Activated T-helper 1 cell treated with anti-CD3 and anti-CD28 coated beads, Interleukin-12 subunit alpha, Interleukin-12 subunit beta, Interleukin-2, Interleukin-4 antibody, amounts not matched to agents 30 ng/mL and 10 ng/mL and 1 ng/mL, durations not matched to agents 14 hours and 24 hours and 36 hours (primary cell): ENCODE measurements around the gene HOXD8. TPM values are rescaled to one million over a fixed set of nuclear protein-coding genes. Genes with fewer than 3 reads are reported as not detected.

ENCODE experiments used
- DNase-seq: peaks from one replicate; pipeline ENCODE4 v3.0.0; 2021; ENCODE audit warnings: low spot score
- H3K27ac Mint-ChIP-seq: one replicate; pipeline ENCODE4 v1.8.0; 2021; ENCODE audit warnings: mild to moderate bottlenecking, mixed read lengths
- H3K27me3 Mint-ChIP-seq: one replicate; pipeline ENCODE4 v1.8.0; 2022; ENCODE audit warnings: mild to moderate bottlenecking, moderate library complexity, mixed read lengths; ENCODE audit not compliant: insufficient read depth
- H3K36me3 Mint-ChIP-seq: one replicate; pipeline ENCODE4 v1.8.0; 2021; ENCODE audit warnings: low read depth, mixed read lengths
- H3K4me1 Mint-ChIP-seq: one replicate; pipeline ENCODE4 v1.8.0; 2021; ENCODE audit warnings: low read depth, mixed read lengths
- H3K4me3 Mint-ChIP-seq: one replicate; pipeline ENCODE4 v1.8.0; 2021; ENCODE audit warnings: mild to moderate bottlenecking, moderate library complexity, mixed read lengths
- H3K9me3 Mint-ChIP-seq: one replicate; pipeline ENCODE4 v1.8.0; 2021; ENCODE audit warnings: mixed read lengths
- intact Hi-C: fragments of 100-400 bp; cut with micrococcal nuclease; formaldehyde crosslinking; loops from one replicate; pipeline ENCODE4 v1.15.1; 2024
- total RNA-seq: library from RNA; stranded (reverse); gene quantifications from 2 replicates; pipeline ENCODE4 v1.2.3, GENCODE V29; 2022

Gene HOXD8
- total RNA-seq, 1 donor from 2014 or later = not detected

DNA sequence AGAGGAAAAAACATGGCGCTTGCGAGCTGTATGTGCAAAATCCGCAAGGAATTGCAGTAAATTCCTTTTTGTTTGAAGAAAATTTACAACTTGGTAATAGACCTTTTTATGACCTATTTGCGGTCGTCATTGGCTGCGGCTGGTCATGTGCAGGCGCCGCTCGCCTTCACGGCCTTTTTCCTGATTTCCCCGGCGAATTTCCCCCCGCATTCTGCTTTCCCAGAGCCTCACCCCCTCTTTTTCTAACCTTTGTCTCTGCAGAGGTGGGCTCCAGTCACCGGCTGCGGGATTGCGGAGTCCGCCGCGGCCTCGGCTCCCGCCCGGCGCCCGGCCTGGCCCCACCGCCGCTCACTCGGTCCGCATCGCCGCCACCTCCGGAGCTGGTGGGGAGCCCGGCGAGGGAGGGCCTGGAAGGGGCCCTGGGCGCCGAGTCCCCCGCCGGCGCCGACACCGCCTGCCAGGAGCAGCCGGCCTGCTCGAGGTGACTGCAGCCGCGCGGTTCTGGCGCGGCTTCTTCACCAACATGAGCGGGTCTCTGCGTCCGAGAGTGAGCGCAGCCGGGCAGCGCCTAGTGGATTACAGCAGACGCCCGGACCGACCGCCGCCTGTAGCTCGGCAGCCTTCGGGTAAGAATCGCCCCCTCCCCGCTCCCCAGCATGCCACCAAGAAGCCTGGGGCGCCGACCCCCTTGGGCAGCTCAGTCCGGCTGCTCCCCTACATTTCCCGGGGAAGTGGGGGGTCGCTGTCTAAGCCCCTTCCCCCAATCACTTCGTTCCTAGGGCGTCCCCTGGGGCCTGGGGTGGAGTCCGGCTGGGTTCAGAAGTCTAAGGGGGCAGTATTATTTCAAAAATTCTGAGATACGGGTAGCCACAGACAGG, 7.1 kb downstream of the HOXD8 start:
- H3K4me1 Mint-ChIP-seq = peaks cover 18% of the 10 kb centered on the region
- peaks cover 2% of the 10 kb centered on the region for H3K36me3 Mint-ChIP-seq
- peak overlapping the region; percentile 12 for H3K27ac Mint-ChIP-seq
- no peaks in the 10 kb centered on the region for H3K9me3 Mint-ChIP-seq
- H3K27me3 Mint-ChIP-seq = peaks cover 83% of the 10 kb centered on the region
- intact Hi-C loops = loop anchor here (5.0 kb wide), 1 partner anchor 51 kb away; the partner anchor contains the start of gene HOXD1
- no peak overlapping the region for H3K4me3 Mint-ChIP-seq
- no peak for DNase-seq

DNA sequence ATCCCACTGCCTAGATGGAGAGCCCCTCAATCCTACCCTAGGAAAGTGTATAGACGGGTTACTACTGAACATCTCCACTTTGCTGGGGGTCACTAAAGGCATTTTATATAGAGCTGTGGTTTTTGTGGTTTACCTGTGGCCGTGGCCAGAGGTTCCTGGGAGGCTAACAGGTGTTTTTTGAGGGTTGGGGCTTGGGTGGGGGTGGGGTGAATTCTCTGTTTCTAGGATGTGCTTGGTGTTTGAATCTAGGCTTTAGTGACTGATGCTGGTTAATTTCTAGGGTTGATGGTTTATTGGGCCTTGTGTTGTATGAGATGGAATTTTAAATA, 7.7 kb downstream of the HOXD8 start:
- Mint-ChIP-seq H3K4me3 (no peak overlapping the region), H3K4me1 (peaks cover 15% of the 10 kb centered on the region), H3K27ac (no peak overlapping the region), H3K9me3 (no peaks in the 10 kb centered on the region), H3K36me3 (peaks cover 2% of the 10 kb centered on the region), H3K27me3 (peaks cover 80% of the 10 kb centered on the region)
- intact Hi-C loops = loop anchor here (5.0 kb wide), 1 partner anchor 50 kb away; the partner anchor contains the start of gene HOXD1
- DNase-seq = no peak

DNA sequence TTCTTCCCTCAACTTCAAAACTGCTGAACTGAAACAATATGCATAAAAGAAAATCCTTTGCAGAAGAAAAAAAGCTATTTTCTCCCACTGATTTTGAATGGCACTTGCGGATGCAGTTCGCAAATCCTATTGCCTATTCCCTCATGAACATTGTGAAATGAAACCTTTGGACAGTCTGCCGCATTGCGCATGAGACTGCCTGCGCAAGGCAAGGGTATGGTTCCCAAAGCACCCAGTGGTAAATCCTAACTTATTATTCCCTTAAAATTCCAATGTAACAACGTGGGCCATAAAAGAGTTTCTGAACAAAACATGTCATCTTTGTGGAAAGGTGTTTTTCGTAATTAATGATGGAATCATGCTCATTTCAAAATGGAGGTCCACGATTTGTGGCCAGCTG, 8.4 kb downstream of the HOXD8 start:
- H3K4me3 Mint-ChIP-seq = no peak overlapping the region
- peaks cover 11% of the 10 kb centered on the region for H3K4me1 Mint-ChIP-seq
- DNase-seq = no peak
- peaks cover 2% of the 10 kb centered on the region for H3K36me3 Mint-ChIP-seq
- peaks cover 76% of the 10 kb centered on the region for H3K27me3 Mint-ChIP-seq
- intact Hi-C loops = loop anchor here (5.0 kb wide), 1 partner anchor 49 kb away; the partner anchor contains the start of gene HOXD1
- H3K27ac Mint-ChIP-seq = no peak overlapping the region
- no peaks in the 10 kb centered on the region for H3K9me3 Mint-ChIP-seq

DNA sequence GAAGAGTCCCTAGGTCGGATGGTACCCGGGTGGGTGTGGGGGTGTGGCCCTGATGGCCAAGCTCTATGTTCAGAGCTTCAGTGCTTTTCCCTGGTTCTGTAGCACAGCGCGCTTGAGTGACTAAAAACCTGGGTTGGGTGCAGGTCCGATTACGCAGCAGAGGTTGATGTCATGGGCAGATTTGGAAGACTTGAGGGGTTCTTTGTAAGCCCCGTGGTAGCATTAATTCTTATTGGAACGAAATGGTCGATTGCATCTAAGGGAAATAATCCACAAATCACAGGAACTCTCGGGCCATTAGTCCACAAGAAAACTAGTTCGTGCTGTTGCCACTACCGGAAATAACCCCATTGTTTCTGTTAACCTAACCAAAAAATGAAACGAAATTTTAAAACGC, 9.0 kb downstream of the HOXD8 start:
- intact Hi-C loops = loop anchor here (5.0 kb wide), 1 partner anchor 49 kb away; the partner anchor contains the start of gene HOXD1
- no peak overlapping the region for H3K27ac Mint-ChIP-seq
- no peak for DNase-seq
- H3K9me3 Mint-ChIP-seq = no peaks in the 10 kb centered on the region
- H3K36me3 Mint-ChIP-seq = peaks cover 2% of the 10 kb centered on the region
- H3K4me3 Mint-ChIP-seq = no peak overlapping the region
- peaks cover 11% of the 10 kb centered on the region for H3K4me1 Mint-ChIP-seq
- peaks cover 70% of the 10 kb centered on the region for H3K27me3 Mint-ChIP-seq

DNA sequence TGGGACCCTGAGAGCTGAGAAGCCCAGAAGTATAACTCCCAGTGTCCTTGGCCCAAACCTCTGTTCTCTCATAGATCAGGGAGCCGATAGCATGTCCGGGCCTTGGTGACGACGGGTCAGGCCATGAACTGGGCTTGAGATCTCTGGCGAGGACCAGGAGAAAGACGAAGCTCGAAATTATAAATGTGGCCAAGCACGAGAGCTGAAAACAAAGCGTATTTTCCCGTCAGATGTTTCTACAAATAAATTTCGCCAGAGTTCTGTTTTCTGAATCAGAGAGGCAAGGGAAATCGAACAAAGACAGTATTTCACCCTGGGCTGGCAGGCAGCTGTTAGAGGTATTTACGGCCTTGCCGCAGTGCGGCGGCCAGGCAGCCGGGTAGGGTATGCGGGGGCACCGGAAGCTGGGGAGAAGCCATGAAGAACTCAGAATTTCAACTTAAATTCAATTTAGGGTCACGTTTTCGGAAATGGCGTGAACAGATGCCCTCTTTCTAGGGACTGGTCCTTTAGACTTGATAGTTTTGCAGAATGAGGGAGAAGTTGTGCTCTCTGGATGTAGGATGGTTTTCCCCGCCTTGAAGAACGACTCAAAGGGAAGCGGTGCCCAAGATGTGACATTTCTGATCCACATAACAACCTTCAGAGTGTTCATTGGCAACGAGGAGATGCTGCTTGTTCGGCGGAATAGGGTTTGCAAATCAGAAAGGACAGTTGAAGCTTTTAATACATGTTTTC, 9.6 kb downstream of the HOXD8 start:
- peaks cover 2% of the 10 kb centered on the region for H3K36me3 Mint-ChIP-seq
- no peaks in the 10 kb centered on the region for H3K9me3 Mint-ChIP-seq
- no peak overlapping the region for H3K4me3 Mint-ChIP-seq
- peak overlapping the region; percentile 65 for H3K27ac Mint-ChIP-seq
- peaks cover 69% of the 10 kb centered on the region for H3K27me3 Mint-ChIP-seq
- DNase-seq = no peak
- peaks cover 11% of the 10 kb centered on the region for H3K4me1 Mint-ChIP-seq
- intact Hi-C loops = loop anchor here (5.0 kb wide), 1 partner anchor 48 kb away; the partner anchor contains the start of gene HOXD1

DNA sequence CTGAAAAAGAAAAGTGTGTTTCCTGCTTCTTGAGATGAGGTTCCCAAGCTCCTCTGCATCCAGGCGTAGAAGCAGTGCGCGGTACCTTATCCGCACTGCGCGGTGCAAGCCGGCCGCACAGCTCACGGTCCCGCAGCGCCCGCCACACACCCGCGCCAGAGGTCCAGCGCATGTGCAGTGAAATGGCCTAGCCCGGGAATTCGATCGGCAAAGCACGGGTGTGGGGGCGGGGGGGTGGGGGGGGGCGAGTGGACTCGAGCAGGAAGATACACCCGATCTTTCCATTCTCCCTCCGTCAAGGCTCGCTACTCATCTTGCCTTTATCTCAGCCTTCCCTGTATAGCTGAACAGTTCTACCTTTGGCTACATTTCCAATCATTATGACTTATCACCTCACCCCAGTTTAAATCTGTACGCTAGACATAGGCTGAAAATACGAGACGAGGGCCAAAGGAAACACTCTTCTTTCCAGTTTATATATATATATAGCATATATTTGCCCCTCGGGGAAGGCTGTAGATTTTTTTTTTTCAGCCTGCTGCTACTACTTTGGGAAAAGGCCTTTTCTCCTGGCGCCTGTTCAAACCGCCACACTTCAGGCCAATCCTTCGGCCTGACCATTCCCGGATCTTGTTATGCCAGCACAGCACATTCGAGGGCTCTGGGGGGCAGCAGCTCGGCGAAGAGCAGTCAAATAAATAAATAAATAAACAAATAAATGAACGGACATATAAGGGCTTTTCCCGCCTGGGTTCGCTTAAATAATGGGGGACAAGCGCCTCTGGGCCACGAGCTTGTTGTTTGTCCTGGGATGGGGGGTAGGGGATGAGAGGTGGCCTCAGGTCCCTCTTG, 10.4 kb downstream of the HOXD8 start:
- DNase-seq = no peak
- Mint-ChIP-seq H3K27me3 (peaks cover 70% of the 10 kb centered on the region), H3K27ac (no peak overlapping the region), H3K9me3 (no peaks in the 10 kb centered on the region), H3K4me3 (no peak overlapping the region), H3K36me3 (peaks cover 2% of the 10 kb centered on the region), H3K4me1 (peaks cover 11% of the 10 kb centered on the region)
- intact Hi-C loops = loop anchor here (1.0 to 5.0 kb wide), 7 partner anchors 8 to 1008 kb away; partner anchors contain the start of gene HOXD1

DNA sequence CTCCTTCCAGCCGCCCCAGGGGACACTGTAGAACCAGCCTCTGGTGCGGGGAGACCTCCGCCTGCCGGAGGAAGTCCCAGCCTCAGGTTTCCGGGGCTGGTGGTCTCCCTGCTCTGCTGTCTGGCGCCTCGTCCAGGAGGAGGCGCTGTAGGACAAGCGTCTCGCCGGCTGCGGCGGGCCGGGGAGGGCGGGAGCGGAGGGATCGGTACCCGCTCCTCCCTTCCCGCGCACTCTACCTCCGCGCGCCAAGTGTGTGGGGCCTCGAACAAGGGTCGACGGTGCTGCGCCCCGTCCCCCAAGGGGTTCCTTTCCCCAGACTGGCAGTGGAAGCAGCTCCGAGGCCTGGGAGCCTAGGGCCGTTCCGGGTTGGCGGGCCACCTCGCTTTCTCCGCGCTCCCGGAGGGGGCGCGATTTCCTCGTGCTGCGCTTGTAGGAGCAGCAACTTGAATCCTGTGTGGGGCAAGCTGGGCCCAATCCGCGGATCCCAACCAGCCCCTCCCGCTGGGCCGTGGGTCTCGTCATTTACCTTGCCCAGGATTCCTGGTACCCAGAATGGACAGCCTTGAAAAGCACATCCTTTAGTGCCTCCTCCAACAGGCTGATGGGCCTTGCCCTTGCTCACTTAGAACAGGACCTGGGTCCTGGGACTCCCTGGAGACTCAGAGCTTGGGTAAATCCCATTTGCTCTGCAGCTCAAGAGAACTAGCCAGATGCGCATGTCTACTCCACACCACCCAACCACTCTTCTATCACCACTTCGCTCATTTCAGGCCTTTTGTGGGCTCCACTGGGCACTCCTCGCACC, 11.2 kb downstream of the HOXD8 start:
- Mint-ChIP-seq H3K4me1 (peaks cover 11% of the 10 kb centered on the region), H3K36me3 (peaks cover 1% of the 10 kb centered on the region), H3K4me3 (peak overlapping the region; percentile 3), H3K27me3 (peaks cover 68% of the 10 kb centered on the region), H3K9me3 (no peaks in the 10 kb centered on the region), H3K27ac (no peak overlapping the region)
- DNase-seq = peak; percentile 49
- intact Hi-C loops = loop anchor here (1.0 kb wide), 6 partner anchors 8 to 1008 kb away; no protein-coding TSS in a partner anchor

DNA sequence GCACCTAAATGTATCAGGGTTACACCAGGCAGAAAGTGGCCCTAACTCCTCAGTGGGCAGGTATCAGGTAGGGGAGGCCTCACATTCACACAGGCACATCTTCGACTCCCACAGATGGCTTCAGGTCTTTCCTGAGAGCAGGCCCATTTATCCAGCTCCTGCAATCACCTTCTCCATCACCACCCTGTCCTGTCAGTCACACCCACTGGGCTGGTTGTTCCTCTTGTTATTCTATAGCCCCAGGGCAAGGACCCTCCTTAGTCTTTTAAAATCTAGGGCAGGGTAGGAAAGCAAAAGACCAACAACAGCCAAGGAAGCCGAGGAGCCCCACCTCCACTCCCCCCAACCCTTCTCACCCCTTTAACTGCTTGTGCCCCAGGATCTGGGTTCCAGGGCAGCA, 12.8 kb downstream of the HOXD8 start:
- Mint-ChIP-seq H3K4me1 (peaks cover 11% of the 10 kb centered on the region), H3K36me3 (no peaks in the 10 kb centered on the region), H3K4me3 (no peak overlapping the region), H3K9me3 (no peaks in the 10 kb centered on the region), H3K27me3 (peaks cover 70% of the 10 kb centered on the region), H3K27ac (no peak overlapping the region)
- intact Hi-C loops = no loop called here
- no peak for DNase-seq

DNA sequence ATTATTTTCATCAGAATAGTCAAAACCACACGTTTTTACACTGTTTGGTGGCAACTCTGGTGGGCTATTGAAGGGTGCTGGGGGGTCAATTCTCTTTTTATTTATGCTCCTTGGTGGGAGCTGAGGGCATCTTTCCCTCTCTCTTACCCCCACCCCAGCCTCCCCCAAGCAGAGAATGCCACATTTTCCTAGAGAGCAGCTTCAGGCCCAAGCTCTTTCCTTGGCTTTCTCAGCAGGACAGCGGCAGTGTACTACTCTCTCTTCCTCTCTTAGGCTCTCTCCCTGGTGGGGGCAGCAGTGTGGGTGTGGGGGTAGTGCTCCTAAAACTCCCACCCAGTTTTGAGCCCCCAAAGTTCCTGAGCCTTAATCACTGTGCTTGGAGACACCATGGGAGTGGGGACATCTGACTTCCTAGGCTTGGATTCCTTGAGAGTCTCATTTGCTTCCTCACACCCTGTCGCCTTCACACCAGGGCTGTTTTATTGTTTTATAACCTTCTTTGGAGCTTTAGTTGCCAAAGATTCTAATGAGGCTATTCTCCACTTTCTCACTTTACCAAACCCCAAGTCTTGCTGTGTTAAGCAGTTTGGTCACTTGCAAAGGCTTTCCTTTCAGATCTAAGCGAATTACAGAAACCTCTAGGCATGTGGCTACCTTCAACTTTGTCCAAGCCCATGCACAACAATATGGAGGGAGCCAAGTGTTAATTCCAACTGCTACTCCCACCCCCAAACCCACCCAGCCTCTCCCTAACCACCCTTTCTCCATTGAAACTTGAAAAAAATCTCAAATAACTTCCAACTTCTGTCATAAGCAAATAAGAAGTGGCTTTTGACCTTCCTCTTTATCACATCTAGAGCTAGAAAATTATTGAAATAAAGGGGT, 15.8 kb downstream of the HOXD8 start:
- Mint-ChIP-seq H3K27me3 (peaks cover 72% of the 10 kb centered on the region), H3K27ac (no peak overlapping the region), H3K4me3 (no peak overlapping the region), H3K4me1 (peaks cover 3% of the 10 kb centered on the region), H3K36me3 (no peaks in the 10 kb centered on the region), H3K9me3 (no peaks in the 10 kb centered on the region)
- no peak for DNase-seq
- intact Hi-C loops = no loop called here

DNA sequence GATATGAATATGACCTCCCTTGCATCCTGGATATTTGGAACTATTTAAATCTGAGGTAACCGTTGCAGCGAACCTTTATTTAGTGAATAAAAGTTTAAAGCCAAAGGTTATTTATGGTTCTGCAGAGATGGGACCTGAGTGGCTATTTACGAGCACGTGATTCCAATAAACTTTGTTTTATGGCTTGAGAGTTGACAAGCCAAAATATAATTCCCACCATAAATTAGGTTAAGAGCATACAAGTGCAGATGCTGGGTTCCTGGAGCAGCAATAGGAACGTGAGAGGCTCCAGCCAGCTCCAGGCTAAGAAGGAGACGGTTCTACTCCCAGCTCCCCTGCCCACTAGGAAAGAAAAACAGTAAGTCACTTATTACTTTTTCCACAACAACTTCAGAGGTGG, 16.6 kb downstream of the HOXD8 start:
- peaks cover 76% of the 10 kb centered on the region for H3K27me3 Mint-ChIP-seq
- H3K9me3 Mint-ChIP-seq = no peaks in the 10 kb centered on the region
- no peaks in the 10 kb centered on the region for H3K36me3 Mint-ChIP-seq
- no peak for DNase-seq
- H3K27ac Mint-ChIP-seq = no peak overlapping the region
- intact Hi-C loops = loop anchor here (2.0 kb wide), 1 partner anchor 13 kb away; no protein-coding TSS in a partner anchor
- H3K4me3 Mint-ChIP-seq = no peak overlapping the region
- H3K4me1 Mint-ChIP-seq = peaks cover 2% of the 10 kb centered on the region

DNA sequence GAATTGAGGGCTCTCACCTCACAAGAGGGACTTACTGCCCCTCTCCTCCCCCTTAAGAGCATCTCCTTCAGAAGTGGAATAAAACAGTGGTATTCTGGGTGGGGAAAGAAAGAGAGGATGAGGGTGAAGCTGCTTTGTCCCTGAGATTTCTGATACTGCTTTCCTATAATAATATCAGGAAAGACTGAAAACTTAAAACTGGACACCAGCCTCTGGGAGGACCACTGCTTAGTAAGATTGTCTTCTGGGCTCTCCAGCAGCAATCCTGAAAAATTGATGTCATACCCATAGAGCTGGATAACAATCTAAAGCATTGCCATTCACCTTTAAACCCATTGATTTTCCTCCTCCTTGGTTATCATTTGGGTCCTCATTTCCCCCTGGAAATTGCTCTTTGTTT, 17.1 kb downstream of the HOXD8 start:
- Mint-ChIP-seq H3K4me3 (no peak overlapping the region), H3K36me3 (no peaks in the 10 kb centered on the region), H3K27ac (no peak overlapping the region), H3K4me1 (no peaks in the 10 kb centered on the region), H3K27me3 (peaks cover 75% of the 10 kb centered on the region), H3K9me3 (no peaks in the 10 kb centered on the region)
- intact Hi-C loops = loop anchor here (2.0 kb wide), 1 partner anchor 14 kb away; no protein-coding TSS in a partner anchor
- DNase-seq = no peak
